Tibial nerve (tissue), 4 donors: ENCODE data around the gene GPR101.

ENCODE experiments used
- EP300 ChIP-seq, 2 donors: sonication (generic); formaldehyde crosslinking; IDR thresholded peaks; one replicate each; pipeline ENCODE4 v1.6.1; 2017; ENCODE audit warnings: antibody characterized with exemption in 2 of 2, mild to moderate bottlenecking in 1 of 2
- POLR2A ChIP-seq, 2 donors: fragments of 450-650 bp; IDR thresholded peaks; one replicate each; pipeline ENCODE4 v1.6.1; 2017; ENCODE audit warnings: antibody characterized with exemption in 2 of 2, mild to moderate bottlenecking in 2 of 2, moderate library complexity in 2 of 2
- TF ChIP-seq, protein P1 (sequence below), 5 experiments: fragments of 200-600 bp in 3 of 5; fragments of 450-650 bp in 2 of 5; sonication (generic) in 3 of 5; IDR thresholded peaks; one replicate each; pipeline ENCODE4 v1.5.1; 2016 to 2019; ENCODE audit warnings: antibody characterized with exemption in 5 of 5, mild to moderate bottlenecking in 3 of 5, moderate library complexity in 2 of 5

GRCh38 chrX:137031517-137032340 lies 2.1 kb downstream of the GPR101 start:
- TF ChIP-seq, protein P1, sequence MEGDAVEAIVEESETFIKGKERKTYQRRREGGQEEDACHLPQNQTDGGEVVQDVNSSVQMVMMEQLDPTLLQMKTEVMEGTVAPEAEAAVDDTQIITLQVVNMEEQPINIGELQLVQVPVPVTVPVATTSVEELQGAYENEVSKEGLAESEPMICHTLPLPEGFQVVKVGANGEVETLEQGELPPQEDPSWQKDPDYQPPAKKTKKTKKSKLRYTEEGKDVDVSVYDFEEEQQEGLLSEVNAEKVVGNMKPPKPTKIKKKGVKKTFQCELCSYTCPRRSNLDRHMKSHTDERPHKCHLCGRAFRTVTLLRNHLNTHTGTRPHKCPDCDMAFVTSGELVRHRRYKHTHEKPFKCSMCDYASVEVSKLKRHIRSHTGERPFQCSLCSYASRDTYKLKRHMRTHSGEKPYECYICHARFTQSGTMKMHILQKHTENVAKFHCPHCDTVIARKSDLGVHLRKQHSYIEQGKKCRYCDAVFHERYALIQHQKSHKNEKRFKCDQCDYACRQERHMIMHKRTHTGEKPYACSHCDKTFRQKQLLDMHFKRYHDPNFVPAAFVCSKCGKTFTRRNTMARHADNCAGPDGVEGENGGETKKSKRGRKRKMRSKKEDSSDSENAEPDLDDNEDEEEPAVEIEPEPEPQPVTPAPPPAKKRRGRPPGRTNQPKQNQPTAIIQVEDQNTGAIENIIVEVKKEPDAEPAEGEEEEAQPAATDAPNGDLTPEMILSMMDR (IDR thresholded peaks at IDR 0.05), result no peak
- TF ChIP-seq POLR2A (IDR thresholded peaks at IDR 0.05) (no peak), EP300 (IDR thresholded peaks at IDR 0.05) (no peak)
